Right lobe of liver (tissue), 6 donors: Measurements from ENCODE around the gene APAF1. TPM values are rescaled to one million over a fixed set of nuclear protein-coding genes. Genes with fewer than 3 reads are reported as not detected.

Source experiments
- ATAC-seq, 4 donors: fragments of 200-7000 bp; cut with Tn5 transposase; one replicate each; pipeline ENCODE4 v1.9.1; 2020; ENCODE audit warnings: mild to moderate bottlenecking in 4 of 4, moderate library complexity in 4 of 4
- DNase-seq, 3 donors: peaks; one replicate each; pipeline ENCODE4 v3.0.0-alpha.2; 2020
- H3K27ac ChIP-seq, 3 donors: fragments of 200-600 bp; one replicate each; pipeline ENCODE4 v1.8.0; 2022
- H3K27me3 ChIP-seq, 2 donors: fragments of 200-600 bp; one replicate each; pipeline ENCODE4 v1.8.0; 2022
- H3K36me3 ChIP-seq, 4 donors: fragments of 200-600 bp; sonication (generic) in 1 of 4; one replicate each; pipeline versions ENCODE4 v1.5.1 to v1.8.0; 2017 to 2022; ENCODE audit warnings: control low read depth in 1 of 4
- H3K4me1 ChIP-seq, 4 donors: fragments of 200-600 bp; sonication (generic) in 1 of 4; one replicate each; pipeline versions ENCODE4 v1.5.1 to v1.8.0; 2017 to 2022; ENCODE audit warnings: control low read depth in 1 of 4
- H3K4me3 ChIP-seq, 3 donors: fragments of 200-600 bp; one replicate each; pipeline ENCODE4 v1.8.0; 2022
- H3K9me3 ChIP-seq, 4 donors: fragments of 200-600 bp; sonication (generic) in 1 of 4; one replicate each; pipeline versions ENCODE4 v1.5.1 to v1.8.0; 2017 to 2022; ENCODE audit warnings: control low read depth in 1 of 4
- POLR2A ChIP-seq: fragments of 450-650 bp; IDR thresholded peaks from one replicate; pipeline ENCODE4 v1.6.1; 2017; ENCODE audit warnings: antibody characterized with exemption, mild to moderate bottlenecking
- WGBS: methylation state at CpG from one replicate; pipeline ENCODE4 v1.1.6; 2018; ENCODE audit warnings: low coverage, low lambda C conversion rate; ENCODE audit not compliant: insufficient coverage; ENCODE audit errors: missing lambda C conversion rate; 5-methylcytosine and 5-hydroxymethylcytosine counted together
- intact Hi-C, 2 donors: fragments of 100-400 bp; cut with DNase I; formaldehyde crosslinking; loops; one replicate each; pipeline versions ENCODE4 v1.11.2 to v1.14.1; 2022
- total RNA-seq, 6 experiments: library from RNA; depleted of rRNA in 2 of 6; stranded (reverse); fragments of >200 nt in 2 of 6; fragmentation: NEBNext Ultra II Directional in 3 of 6; extraction: Animal tissue kit (Norgen Biotek cat#: 25700) in 3 of 6; gene quantifications; one replicate each; pipeline versions ENCODE4 v1.1.0 to v1.2.4, GENCODE V29; 2016 to 2023
- TF ChIP-seq, protein P1 (sequence below), 4 donors: fragments of 200-600 bp in 3 of 4; fragments of 450-650 bp in 1 of 4; IDR thresholded peaks; one replicate each; pipeline versions ENCODE4 v1.5.1 to v1.8.0; 2016 to 2022; ENCODE audit warnings: antibody characterized with exemption in 4 of 4, mild to moderate bottlenecking in 2 of 4
- donor health status: DM: no; HTN: yes; CAD: no.
- donor health status: DM: no; HTN: no; CAD: no.
- donor health status: DM: no; HTN: no; CAD: no.
- donor health status: DM: no; HTN: yes; CAD: no.
- donor health status: DM: no; HTN: yes; CAD: no.

The APAF1 gene
- total RNA-seq, 6 experiments from 2014 or later = 4.5 to 12.3 (median 7.1) TPM

DNA sequence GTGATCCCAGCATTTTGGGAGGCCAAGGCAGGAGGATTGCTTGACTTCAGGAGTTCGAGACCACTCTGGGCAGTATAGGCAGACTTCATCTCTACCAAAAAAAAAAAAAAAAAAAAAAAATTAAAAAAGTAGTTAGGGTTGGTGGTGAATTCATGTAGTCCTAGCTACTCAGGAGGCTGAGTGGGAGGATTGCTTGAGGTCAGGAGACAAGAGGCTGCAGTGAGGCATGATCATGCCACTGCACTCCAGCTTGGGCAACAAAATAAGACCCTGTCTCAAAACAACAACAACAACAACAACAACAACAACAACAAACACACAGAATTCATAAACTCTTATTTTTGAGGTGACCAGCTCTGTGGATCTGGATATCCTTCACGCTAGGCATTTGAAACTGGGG, 34.5 kb upstream of the APAF1 start:
- WGBS = 90% methylated on average over 2 of the region's 2 CpGs
- Histone ChIP-seq H3K4me1 (no peaks in the 10 kb centered on the region), H3K36me3 (no peaks in the 10 kb centered on the region), H3K9me3 (no peaks in the 10 kb centered on the region), H3K27me3 (no peaks in the 10 kb centered on the region), H3K27ac (no peak overlapping the region), H3K4me3 (no peak overlapping the region)
- DNase-seq (no peak), ATAC-seq (no peak)
- intact Hi-C loops = no loop called here
- no peak for TF ChIP-seq POLR2A
- TF ChIP-seq, protein P1, sequence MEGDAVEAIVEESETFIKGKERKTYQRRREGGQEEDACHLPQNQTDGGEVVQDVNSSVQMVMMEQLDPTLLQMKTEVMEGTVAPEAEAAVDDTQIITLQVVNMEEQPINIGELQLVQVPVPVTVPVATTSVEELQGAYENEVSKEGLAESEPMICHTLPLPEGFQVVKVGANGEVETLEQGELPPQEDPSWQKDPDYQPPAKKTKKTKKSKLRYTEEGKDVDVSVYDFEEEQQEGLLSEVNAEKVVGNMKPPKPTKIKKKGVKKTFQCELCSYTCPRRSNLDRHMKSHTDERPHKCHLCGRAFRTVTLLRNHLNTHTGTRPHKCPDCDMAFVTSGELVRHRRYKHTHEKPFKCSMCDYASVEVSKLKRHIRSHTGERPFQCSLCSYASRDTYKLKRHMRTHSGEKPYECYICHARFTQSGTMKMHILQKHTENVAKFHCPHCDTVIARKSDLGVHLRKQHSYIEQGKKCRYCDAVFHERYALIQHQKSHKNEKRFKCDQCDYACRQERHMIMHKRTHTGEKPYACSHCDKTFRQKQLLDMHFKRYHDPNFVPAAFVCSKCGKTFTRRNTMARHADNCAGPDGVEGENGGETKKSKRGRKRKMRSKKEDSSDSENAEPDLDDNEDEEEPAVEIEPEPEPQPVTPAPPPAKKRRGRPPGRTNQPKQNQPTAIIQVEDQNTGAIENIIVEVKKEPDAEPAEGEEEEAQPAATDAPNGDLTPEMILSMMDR (IDR thresholded peaks at IDR 0.05) = no peak

- WGBS = 67% methylated on average over 5 of the region's 5 CpGs
- no peaks in the 10 kb centered on the region for H3K27me3 ChIP-seq
- intact Hi-C loops = no loop called here
- peak in 3 of 4 donors; percentile 20 to 47 (median 33) for ATAC-seq
- H3K27ac ChIP-seq = no peak overlapping the region
- no peak for DNase-seq
- no peaks in the 10 kb centered on the region for H3K9me3 ChIP-seq
- no peaks in the 10 kb centered on the region for H3K4me1 ChIP-seq
- TF ChIP-seq, protein P1 (IDR thresholded peaks at IDR 0.05) = no peak
- no peak for TF ChIP-seq POLR2A
- H3K4me3 ChIP-seq = no peak overlapping the region
- no peaks in the 10 kb centered on the region for H3K36me3 ChIP-seq
Measured at GRCh38 chr12:98612696-98613334, 32.3 kb upstream of the APAF1 start.

GRCh38 chr12:98618952-98619351, 26.1 kb upstream of the APAF1 start:
- 30% methylated on average over 4 of the region's 4 CpGs for WGBS
- ATAC-seq = peak in 3 of 4 donors; percentile 18 to 59 (median 44)
- TF ChIP-seq, protein P1 (IDR thresholded peaks at IDR 0.05) = no peak
- TF ChIP-seq POLR2A = no peak

GRCh38 chr12:98635657-98636323, 9.3 kb upstream of the APAF1 start:
- ATAC-seq (no peak), DNase-seq (no peak)
- H3K4me3 ChIP-seq = no peak overlapping the region
- 73% methylated on average over 4 of the region's 4 CpGs for whole genome bisulfite sequencing
- H3K4me1 ChIP-seq = no peaks in the 10 kb centered on the region
- TF ChIP-seq, protein P1 (IDR thresholded peaks at IDR 0.05) = no peak
- TF ChIP-seq POLR2A = no peak
- H3K27ac ChIP-seq = no peak overlapping the region
- H3K9me3 ChIP-seq = no peaks in the 10 kb centered on the region
- no peaks in the 10 kb centered on the region for H3K36me3 ChIP-seq
- intact Hi-C loops = no loop called here
- H3K27me3 ChIP-seq = no peaks in the 10 kb centered on the region

More at GRCh38 chr12:98618952-98619351, 26.1 kb upstream of the APAF1 start:
- H3K4me3 ChIP-seq = no peak overlapping the region
- no peak for DNase-seq
- no peaks in the 10 kb centered on the region for H3K9me3 ChIP-seq
- H3K36me3 ChIP-seq = no peaks in the 10 kb centered on the region
- intact Hi-C loops = no loop called here
- H3K4me1 ChIP-seq = peaks cover 0 to 3% (median 0%) of the 10 kb centered on the region in 4 donors
- no peaks in the 10 kb centered on the region for H3K27me3 ChIP-seq
- H3K27ac ChIP-seq = no peak overlapping the region
